ENCODE data around the gene EYA2.

Gene EYA2

GRCh38 chr20:46981184-46981583, 86.5 kb downstream of the EYA2 start:
- TF ChIP-seq CTCF (IDR thresholded peaks at IDR 0.05), result no peak

- no peak for TF ChIP-seq CTCF (IDR thresholded peaks at IDR 0.05)
Observed at GRCh38 chr20:46983466-46983865, 88.8 kb downstream of the EYA2 start.

- TF ChIP-seq CTCF (IDR thresholded peaks at IDR 0.05), result no peak
Observed at GRCh38 chr20:46984405-46984804, 89.8 kb downstream of the EYA2 start.

- no peak for TF ChIP-seq CTCF (IDR thresholded peaks at IDR 0.05)
Observed at GRCh38 chr20:46985250-46985649, 90.6 kb downstream of the EYA2 start.

GRCh38 chr20:46985671-46986070, 91.0 kb downstream of the EYA2 start:
- no peak for TF ChIP-seq CTCF (IDR thresholded peaks at IDR 0.05)

- TF ChIP-seq CTCF (IDR thresholded peaks at IDR 0.05), result no peak
Observed at GRCh38 chr20:46987001-46987400, 92.4 kb downstream of the EYA2 start.

- TF ChIP-seq CTCF (IDR thresholded peaks at IDR 0.05), result no peak
Observed at GRCh38 chr20:46990017-46990595, 95.5 kb downstream of the EYA2 start.

- TF ChIP-seq CTCF (IDR thresholded peaks at IDR 0.05), result no peak
Observed at GRCh38 chr20:46990596-46991104, 96.0 kb downstream of the EYA2 start.

All from LNCAP (cell line).